ENCODE data around the gene BDP1.
"Not testable (repeated sequence)": the region's sequence is repeated elsewhere in the genome, so short reads cannot be mapped to it uniquely, and the experiment has no call there.

BDP1 gene

GRCh38 chr5:71471193-71471592 is 15.7 kb downstream of the BDP1 start:
- no peak for DNase-seq

- DNase-seq: no peak
Observed at GRCh38 chr5:71475788-71476384, 20.4 kb downstream of the BDP1 start.

GRCh38 chr5:71481441-71481840 is 26.0 kb downstream of the BDP1 start:
- no peak for DNase-seq

GRCh38 chr5:71482132-71482531 is 26.7 kb downstream of the BDP1 start:
- DNase-seq: no peak

GRCh38 chr5:71483355-71483754 is 27.9 kb downstream of the BDP1 start:
- DNase-seq: no peak

GRCh38 chr5:71492817-71493615 is 37.6 kb downstream of the BDP1 start:
- DNase-seq: no peak

GRCh38 chr5:71494202-71494601 is 38.8 kb downstream of the BDP1 start:
- not testable (repeated sequence) for DNase-seq

- not testable (repeated sequence) for DNase-seq
Observed at GRCh38 chr5:71498756-71499155, 43.3 kb downstream of the BDP1 start.

- no peak for DNase-seq
Observed at GRCh38 chr5:71503536-71503935, 48.1 kb downstream of the BDP1 start.

GRCh38 chr5:71522151-71522550 is 66.7 kb downstream of the BDP1 start:
- DNase-seq: no peak

GRCh38 chr5:71525611-71526010 is 70.2 kb downstream of the BDP1 start:
- not testable (repeated sequence) for DNase-seq

- no peak for DNase-seq
Observed at GRCh38 chr5:71528206-71528605, 72.8 kb downstream of the BDP1 start.

GRCh38 chr5:71529682-71530081 is 74.2 kb downstream of the BDP1 start:
- DNase-seq: no peak

- DNase-seq: no peak
Observed at GRCh38 chr5:71533142-71533541, 77.7 kb downstream of the BDP1 start.

- DNase-seq: no peak
Observed at GRCh38 chr5:71533615-71534014, 78.2 kb downstream of the BDP1 start.

- no peak for DNase-seq
Observed at GRCh38 chr5:71537687-71538086, 82.2 kb downstream of the BDP1 start.

GRCh38 chr5:71550885-71551284 is 95.4 kb downstream of the BDP1 start:
- not testable (repeated sequence) for DNase-seq

- DNase-seq: not testable (repeated sequence)
Observed at GRCh38 chr5:71551582-71551981, 96.1 kb downstream of the BDP1 start.

GRCh38 chr5:71552026-71552749 is 96.7 kb downstream of the BDP1 start:
- DNase-seq: not testable (repeated sequence)

- no peak for DNase-seq
Observed at GRCh38 chr5:71563161-71563560, 107.7 kb downstream of the BDP1 start.

- no peak for DNase-seq
Observed at GRCh38 chr5:71564895-71565294, 109.4 kb downstream of the BDP1 start.

GRCh38 chr5:71569748-71570509 is 114.5 kb downstream of the BDP1 start:
- DNase-seq: no peak

GRCh38 chr5:71571811-71572210 is 116.4 kb downstream of the BDP1 start:
- DNase-seq: not testable (repeated sequence)
